Activated CD8-positive, alpha-beta memory T cell treated with anti-CD3 and anti-CD28 coated beads for 36 hours (primary cell): ENCODE data around the gene SAPCD2. TPM values are rescaled to one million over a fixed set of nuclear protein-coding genes. Genes with fewer than 3 reads are reported as not detected.

Experiments used
- CTCF ChIA-PET: fragments of 350-600 bp; sonication (Branson Sonifier 250); formaldehyde crosslinking; loops from one replicate; lab custom pipeline; 2021; ENCODE audit warnings: antibody characterized with exemption; lab: Charles Lee
- POLR2A ChIA-PET: fragments of 350-600 bp; sonication (Branson Sonifier 250); formaldehyde crosslinking; loops from one replicate; lab custom pipeline; 2021; ENCODE audit warnings: antibody characterized with exemption; lab: Charles Lee
- total RNA-seq, 2 experiments: library from RNA; stranded (reverse); gene quantifications; one replicate each; pipeline ENCODE4 v1.2.3, GENCODE V29; 2021

The SAPCD2 gene
- total RNA-seq, result 10 to 100 TPM; 16.4 to 16.5 TPM

GRCh38 chr9:137070201-137070905, at the start of gene SAPCD2:
SAPCD2 (minus strand) TSS chr9:137070557; CDS start chr9:137070460, 97 bp downstream.
- ChIA-PET CTCF (interaction anchor here (0.7 to 9.6 kb wide), 10 partner anchors 15 to 393 kb away, joined by 3 to 120 read pairs (median 11); partner anchors contain the start of genes MAN1B1 and NPDC1), POLR2A (interaction anchor here (0.5 to 2.9 kb wide), 11 partner anchors 9 to 624 kb away, joined by 3 to 28 read pairs (median 4); partner anchors contain the start of gene MAN1B1)

- POLR2A ChIA-PET, result interaction anchor here (0.6 kb wide), 1 partner anchor 105 kb away, joined by 3 read pairs; no protein-coding TSS in a partner anchor
- CTCF ChIA-PET, result interaction anchor here (0.7 to 3.8 kb wide), 7 partner anchors 9 to 137 kb away, joined by 3 to 20 read pairs (median 5); partner anchors contain the start of genes NELFB and RNF224
Observed at GRCh38 chr9:137118092-137118603, 47.8 kb upstream of the SAPCD2 start.

DNA sequence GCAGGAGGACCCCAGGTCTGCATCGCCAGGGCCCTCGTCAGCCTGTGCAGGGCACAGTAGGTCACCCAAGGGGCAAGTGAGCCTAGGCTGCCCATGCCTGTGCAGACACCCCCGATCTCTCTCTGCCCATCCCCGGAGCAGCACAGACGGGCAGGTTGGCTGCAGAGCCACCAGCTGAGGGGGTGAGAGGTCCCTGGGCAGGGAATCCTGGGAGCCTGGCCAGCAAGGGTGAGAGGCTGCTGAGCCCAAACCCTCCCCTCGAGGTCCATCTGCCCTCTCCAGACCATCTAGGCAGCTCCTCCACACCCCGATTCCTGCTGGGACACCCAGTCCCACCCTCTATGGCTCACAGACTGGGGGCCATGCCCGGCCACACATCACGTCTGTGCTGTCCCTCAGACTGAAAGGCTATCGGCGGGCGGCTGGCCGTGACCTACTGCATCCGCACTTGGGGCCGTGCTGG, 46.9 kb upstream of the SAPCD2 start:
- POLR2A ChIA-PET, result no interaction called here
- CTCF ChIA-PET, result interaction anchor here (1.5 to 3.8 kb wide), 2 partner anchors 22 to 110 kb away, joined by 7 to 20 read pairs; partner anchors contain the start of gene RNF224

- CTCF ChIA-PET, result interaction anchor here (3.8 kb wide), 1 partner anchor 110 kb away, joined by 20 read pairs; the partner anchor contains the start of gene RNF224
- POLR2A ChIA-PET, result no interaction called here
Observed at GRCh38 chr9:137116728-137117127, 46.4 kb upstream of the SAPCD2 start.

DNA sequence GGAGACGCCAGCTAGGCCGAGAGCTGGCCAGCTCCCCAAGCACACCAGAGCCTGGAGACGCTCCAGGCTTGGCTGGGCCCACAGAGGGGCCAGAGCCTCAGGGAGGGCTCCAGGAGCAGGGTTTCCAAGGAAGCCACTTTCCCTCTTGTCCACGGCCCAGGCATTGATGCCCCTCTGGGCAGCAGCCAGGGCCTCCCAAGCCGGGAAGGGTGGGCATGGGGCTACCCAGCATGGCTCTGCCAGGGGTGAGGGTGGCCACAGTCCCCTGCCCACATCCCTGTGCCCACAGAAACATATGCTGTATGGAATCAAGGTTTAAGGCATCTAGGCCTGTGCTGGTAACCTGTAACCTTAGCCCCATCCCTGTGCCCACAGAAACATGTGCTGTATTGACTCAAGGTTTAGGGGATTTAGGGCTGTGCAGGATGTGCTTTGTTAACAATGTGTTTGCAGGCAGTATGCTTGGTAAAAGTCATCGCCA, 45.7 kb upstream of the SAPCD2 start:
- ChIA-PET CTCF (interaction anchor here (1.2 to 3.8 kb wide), 4 partner anchors 20 to 120 kb away, joined by 3 to 20 read pairs (median 7); partner anchors contain the start of gene RNF224), POLR2A (interaction anchor here (1.1 kb wide), 1 partner anchor 71 kb away, joined by 3 read pairs; no protein-coding TSS in a partner anchor)

DNA sequence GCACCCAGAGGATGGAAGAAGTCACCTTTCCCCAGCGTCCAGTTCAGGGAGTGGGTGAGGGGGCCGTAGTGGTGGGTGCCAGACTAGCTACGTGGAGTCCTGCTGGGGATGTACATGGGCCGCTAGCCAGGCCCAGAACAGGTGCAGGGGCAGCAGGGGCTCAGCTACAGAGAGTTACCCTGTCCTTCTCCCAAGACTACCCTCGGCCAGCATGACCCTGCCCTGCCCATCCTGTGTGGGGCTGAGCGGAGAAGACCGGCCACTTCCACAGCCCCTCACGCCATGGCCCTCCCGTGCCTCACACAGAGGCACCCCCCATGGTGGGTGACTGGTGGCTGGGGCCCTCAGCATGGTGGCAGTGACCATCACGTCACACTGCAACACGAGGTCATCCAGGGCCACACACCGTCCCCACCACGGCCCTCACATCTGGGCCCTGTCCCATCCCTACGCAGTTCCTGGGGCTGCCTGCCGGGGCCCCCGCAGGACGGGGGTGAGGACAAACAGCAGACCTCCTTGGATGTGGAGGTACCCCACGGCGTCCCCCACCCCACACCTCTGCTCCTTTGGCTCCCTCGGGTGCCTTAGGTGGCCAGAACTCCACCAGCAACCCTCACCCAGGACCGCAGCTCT, 45.2 kb upstream of the SAPCD2 start:
- POLR2A ChIA-PET, result interaction anchor here (0.6 to 1.1 kb wide), 6 partner anchors 72 to 125 kb away, joined by 3 to 5 read pairs (median 3); partner anchors contain the start of gene RNF208

DNA sequence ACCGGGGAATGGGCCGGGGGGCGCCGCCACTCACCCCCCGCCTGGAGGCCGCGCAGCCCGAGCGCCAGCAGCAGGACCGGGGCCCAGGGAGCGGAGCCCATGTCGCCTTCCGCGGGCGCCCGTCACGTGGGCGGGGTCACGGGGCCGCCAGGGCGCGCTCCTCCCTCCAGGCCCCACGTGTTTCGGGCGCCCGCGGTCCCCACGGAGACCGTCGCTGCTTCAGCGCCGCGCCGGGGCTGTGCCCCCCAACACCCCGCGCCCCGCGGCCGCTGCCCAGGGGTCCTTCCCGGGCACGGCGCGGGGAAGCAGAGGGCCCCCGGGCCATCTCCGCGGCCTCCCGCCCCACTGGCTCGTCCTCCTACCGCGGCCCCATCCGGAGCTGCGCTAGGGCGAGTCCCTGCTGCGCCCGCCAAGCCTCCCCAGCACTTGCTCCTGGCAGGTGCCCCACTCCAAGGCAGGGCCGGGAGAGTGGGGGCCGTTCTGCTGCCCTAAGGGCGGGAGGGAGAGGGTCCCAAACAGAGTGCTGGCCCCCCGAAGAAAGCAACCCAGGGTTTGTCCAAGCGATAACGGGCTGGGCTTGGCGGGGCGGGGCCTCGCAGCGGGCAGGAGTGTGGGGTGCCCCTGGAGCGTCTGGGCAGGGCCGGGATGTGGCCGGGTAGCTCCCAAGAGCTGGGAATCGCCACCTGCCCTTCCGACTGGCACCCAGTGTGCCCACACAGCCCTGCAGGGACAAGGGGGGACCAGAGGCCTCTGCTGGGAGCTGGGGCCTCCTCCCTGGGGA, 44.4 kb upstream of the SAPCD2 start, which contains the start of gene DPP7:
DPP7 (minus strand) TSS at position 121 of the 781 bp plus-strand sequence; CDS start at position 101, 20 bp downstream.
- CTCF ChIA-PET, result interaction anchor here (1.1 to 3.3 kb wide), 6 partner anchors 16 to 122 kb away, joined by 3 to 14 read pairs (median 4); partner anchors contain the start of gene RNF224
- POLR2A ChIA-PET, result interaction anchor here (0.6 to 1.5 kb wide), 7 partner anchors 15 to 126 kb away, joined by 3 to 5 read pairs (median 3); partner anchors contain the start of genes MAN1B1 and RNF208

More for the DNA sequence above, 45.2 kb upstream of the SAPCD2 start:
- CTCF ChIA-PET, result interaction anchor here (1.1 to 3.8 kb wide), 7 partner anchors 15 to 121 kb away, joined by 3 to 20 read pairs (median 4); partner anchors contain the start of gene RNF224

- POLR2A ChIA-PET, result interaction anchor here (0.6 to 1.5 kb wide), 3 partner anchors 15 to 28 kb away, joined by 3 to 6 read pairs (median 4); partner anchors contain the start of gene MAN1B1
- CTCF ChIA-PET, result interaction anchor here (1.0 to 3.3 kb wide), 5 partner anchors 81 to 166 kb away, joined by 3 to 14 read pairs (median 4); partner anchors contain the start of gene RNF224
Observed at GRCh38 chr9:137114220-137114612, 43.9 kb upstream of the SAPCD2 start.

- POLR2A ChIA-PET, result interaction anchor here (1.1 to 1.5 kb wide), 3 partner anchors 16 to 27 kb away, joined by 4 to 6 read pairs (median 5); partner anchors contain the start of gene MAN1B1
- CTCF ChIA-PET, result interaction anchor here (1.0 to 3.3 kb wide), 7 partner anchors 18 to 165 kb away, joined by 3 to 14 read pairs (median 4); partner anchors contain the start of genes MAN1B1 and RNF224
Observed at GRCh38 chr9:137113385-137114159, 43.2 kb upstream of the SAPCD2 start.

- POLR2A ChIA-PET, result interaction anchor here (0.7 to 1.5 kb wide), 4 partner anchors 17 to 70 kb away, joined by 3 to 6 read pairs (median 4); partner anchors contain the start of gene MAN1B1
Observed at GRCh38 chr9:137112564-137113384, 42.4 kb upstream of the SAPCD2 start.

DNA sequence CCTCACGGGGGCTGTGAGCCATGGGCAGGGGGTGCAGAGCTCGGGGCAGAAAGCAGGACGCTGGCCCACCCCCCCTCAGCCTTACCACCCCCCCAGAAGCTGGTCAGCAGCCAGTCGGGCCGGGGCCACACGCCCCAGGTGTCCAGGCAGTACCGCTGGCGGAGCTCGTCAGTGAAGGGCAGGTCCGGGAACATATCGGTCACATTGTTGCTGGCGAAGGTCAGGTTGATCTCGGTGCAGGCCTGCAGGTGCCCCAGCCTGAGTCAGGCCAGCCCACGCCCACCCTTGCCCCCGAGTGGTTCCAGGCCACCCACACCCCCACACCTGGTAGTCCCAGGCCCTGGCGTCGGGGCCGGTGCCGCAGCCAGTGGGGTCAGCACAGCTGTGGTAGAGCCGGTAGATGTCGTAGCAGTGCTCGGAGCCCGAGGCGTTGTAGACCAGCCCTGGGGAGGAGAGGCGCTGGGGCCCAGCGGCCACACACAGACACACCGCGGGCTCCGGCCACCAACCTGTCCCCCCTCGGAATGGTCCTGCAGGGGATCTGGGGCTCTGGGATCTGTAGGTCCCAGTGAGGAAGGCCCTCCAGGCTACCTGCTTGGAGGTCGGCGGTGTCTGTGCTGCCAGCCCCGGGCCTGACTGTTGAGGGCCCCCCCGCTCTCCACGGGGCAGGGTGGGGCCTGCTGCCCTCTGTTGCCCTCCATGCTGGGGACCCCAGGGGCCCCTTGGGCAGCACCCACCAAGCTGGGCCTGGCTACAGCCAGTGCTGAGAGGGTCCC, 41.6 kb upstream of the SAPCD2 start:
- ChIA-PET POLR2A (interaction anchor here (0.7 to 0.8 kb wide), 2 partner anchors 25 to 70 kb away, joined by 3 read pairs; partner anchors contain the start of gene MAN1B1), CTCF (interaction anchor here (1.1 to 3.3 kb wide), 3 partner anchors 25 to 125 kb away, joined by 3 to 14 read pairs (median 4); partner anchors contain the start of genes MAN1B1 and RNF224)

More at GRCh38 chr9:137112564-137113384, 42.4 kb upstream of the SAPCD2 start:
- CTCF ChIA-PET, result interaction anchor here (1.0 to 3.3 kb wide), 6 partner anchors 17 to 164 kb away, joined by 3 to 14 read pairs (median 4); partner anchors contain the start of genes MAN1B1 and RNF224

- CTCF ChIA-PET, result no interaction called here
- POLR2A ChIA-PET, result interaction anchor here (0.8 kb wide), 1 partner anchor 24 kb away, joined by 3 read pairs; the partner anchor contains the start of gene MAN1B1
Observed at GRCh38 chr9:137110911-137111787, 40.8 kb upstream of the SAPCD2 start.

DNA sequence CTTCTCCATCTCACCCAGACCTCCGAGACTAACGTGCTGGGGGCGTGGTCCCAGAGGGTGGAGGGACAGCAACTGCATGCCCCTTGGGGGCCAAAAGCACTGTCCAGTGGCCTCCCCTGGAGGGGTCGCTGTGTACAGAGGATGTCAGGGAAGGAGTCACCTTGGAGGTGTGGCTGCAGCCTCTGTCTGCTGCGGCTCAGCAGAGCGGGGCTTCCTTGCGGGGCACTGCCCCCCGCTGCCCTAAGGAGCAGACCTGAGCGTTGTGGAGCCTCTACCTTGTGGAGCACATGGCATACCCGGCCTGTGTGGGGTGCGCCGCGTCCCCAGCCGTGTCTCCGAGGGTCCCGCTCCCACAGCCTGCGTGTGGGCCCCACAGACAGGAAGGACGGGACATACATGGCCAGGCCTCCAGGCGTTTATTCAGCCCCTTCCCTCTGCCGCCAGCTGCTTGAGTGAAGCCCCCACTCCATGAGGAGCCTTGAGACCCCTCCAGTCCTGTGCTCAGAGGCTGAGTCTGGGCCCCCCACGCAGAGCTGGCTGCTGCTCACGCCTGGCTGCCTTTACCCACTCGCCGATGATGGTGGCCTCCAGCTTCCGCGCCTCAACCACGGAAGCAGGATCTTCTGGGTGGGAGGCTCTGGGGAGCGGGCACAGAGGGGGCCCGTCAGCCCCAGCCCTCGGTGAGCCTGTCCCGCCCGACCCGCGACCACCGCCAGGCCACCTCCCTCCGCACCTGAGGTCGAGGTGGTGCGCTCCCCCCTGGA, 40.0 kb upstream of the SAPCD2 start:
- POLR2A ChIA-PET, result no interaction called here
- CTCF ChIA-PET, result interaction anchor here (0.6 kb wide), 1 partner anchor 9 kb away, joined by 5 read pairs; no protein-coding TSS in a partner anchor
